ENCODE data around the gene RASGRP2.

Gene RASGRP2

DNA sequence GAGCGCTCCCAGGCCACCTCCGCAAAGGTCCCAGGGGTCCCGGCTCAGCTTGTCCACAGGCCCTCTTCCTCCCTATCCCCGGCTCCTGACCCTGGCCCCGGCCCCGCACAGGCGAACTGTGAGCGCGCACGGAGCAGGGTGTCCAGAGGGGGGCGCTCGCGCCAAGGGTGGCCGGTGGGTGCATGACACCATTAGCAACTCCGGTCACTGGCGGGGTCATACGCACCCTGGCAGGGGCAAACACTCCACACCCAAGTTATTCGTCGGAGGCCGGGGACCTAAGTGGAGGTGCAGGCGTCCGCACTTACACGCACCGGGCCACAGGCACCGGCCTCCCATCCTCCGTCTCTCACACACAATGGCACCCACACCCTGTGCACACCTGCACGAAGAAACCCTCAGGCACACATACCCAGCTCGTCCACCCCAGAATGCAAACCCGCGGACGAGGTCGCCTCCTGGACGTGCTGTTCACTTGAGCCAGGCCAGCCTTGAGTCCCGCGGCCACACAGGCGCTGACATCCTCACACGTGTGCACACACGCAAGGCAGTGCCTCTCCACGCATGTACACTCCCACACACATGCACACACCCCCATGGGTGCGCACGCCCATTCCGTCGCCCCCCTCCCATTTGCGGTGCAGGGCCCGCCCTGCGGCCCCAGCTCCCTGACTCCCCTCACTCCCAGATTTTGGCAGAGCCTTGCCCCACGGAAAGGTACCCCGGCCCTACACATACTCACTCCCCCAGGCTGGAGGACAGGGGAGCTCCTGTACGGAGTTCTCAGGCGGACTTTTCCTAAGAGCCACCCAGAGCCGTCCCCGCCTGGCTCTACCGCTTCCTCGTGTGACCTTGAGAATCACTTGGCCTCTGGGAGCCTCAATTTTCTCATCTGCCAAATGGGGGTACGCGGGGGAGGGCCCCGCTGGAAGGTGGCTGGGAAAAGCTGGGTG lies at the start of gene RASGRP2:
TSS of gene RASGRP2 (minus strand) at position 552 of the 953 bp plus-strand sequence. CDS start 1,276 bp downstream, outside the sequence.
- ATAC-seq = peak; percentile 44 to 48

DNA sequence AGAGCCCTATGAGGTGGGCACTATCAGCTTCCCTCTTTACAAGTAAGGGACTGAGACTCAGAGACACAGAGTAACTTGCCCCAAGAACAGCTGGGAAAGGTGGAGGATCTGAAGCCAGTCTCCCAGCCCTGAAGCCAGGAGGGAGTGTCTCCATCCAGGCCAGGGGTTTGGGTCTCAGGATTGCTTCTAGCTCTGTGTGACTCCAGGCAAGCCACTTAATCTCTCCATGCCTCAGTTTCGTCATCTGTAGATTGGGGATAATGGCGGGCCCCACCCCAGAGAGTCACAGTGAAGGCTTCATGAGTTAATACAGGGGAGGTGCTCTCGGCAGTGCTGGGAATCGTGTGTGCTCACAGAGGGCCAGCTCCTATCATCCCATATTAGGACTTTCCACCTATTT lies 48.5 kb upstream of the RASGRP2 start:
- ATAC-seq = no peak

- no peak for ATAC-seq
Observed at GRCh38 chr11:64791781-64792291, 47.9 kb upstream of the RASGRP2 start.

DNA sequence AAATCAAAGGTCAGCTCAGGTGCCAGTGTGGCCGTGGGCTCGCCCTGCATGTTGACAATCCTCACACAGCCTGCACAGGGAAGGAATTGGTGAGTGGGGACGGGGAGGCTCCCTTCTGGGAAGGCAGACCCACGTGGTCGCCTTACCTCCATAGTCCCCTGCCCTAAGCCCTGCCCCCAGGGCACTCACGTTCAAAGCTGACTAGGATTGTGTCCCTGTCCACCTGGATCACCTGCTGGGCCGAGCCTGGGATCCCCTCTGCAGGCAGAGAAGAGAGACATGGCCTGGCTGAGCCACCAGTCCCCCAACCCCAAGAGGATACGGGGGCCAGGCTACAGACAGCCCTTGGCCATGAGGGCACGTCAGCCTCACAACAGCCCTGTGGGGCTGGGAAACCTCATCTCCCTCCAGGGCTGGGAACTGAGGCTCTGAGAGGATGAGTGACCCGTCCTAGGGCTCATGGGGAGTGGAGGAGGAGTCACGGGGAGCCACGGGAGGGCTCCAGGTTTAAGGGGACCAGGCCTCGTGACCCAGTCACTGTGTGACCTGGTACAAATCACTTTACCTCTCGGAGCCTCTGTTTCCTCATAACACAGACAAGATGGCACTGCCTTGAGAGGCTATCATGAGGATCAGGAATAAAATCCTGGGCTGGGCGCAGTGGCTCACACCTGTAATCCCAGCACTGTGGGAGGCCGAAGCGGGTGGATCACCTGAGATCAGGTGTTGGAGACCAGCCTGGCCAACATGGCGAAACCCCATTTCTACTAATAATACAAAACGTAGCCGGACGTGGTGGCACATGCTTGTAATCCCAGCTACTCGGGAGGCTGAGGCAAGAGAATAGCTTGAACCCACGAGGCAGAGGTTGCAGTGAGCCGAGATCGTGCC lies 46.5 kb upstream of the RASGRP2 start:
- ATAC-seq = no peak

DNA sequence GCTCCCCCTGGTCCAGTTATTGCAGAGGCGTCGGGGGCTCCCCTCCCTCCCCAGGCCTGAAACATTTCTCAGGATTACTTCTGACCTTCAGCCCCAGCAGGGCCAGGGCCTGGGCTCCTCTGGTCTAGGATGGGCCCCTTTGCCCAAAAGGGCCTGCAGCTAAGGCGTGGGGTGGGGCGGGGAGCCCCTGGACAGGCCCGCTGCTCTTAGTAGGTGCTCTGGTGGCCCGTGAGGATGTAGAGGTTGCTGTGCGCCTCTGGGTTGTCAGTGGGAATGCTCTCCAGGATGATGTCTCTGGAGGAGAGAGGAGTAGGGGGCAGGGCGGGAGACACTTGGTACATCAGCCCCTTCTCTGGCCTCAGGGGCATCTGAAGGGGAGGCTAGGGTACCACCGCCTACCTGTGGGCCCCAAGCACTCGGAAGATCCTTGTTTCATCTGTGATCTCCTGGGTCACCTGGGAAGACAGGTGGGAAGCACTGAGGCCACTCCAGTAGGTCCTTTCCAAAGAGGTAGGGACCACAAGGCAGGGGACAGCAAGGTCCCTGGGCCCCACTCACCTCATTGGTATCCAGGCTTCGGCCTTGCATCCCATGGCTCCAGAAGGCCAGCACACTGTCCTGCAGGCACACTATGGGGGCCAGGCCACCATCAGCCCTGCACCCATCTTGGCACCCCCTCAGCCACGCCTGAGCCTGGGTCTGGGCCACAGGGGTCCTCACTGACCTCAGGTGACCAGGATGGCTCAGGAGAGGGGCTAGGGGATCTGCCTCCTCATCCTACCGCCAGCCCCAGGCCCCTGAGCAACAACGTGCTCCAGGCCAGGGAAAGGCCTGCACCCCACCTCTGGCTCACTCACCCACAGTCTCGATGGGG lies 45.6 kb upstream of the RASGRP2 start:
- no peak for ATAC-seq

DNA sequence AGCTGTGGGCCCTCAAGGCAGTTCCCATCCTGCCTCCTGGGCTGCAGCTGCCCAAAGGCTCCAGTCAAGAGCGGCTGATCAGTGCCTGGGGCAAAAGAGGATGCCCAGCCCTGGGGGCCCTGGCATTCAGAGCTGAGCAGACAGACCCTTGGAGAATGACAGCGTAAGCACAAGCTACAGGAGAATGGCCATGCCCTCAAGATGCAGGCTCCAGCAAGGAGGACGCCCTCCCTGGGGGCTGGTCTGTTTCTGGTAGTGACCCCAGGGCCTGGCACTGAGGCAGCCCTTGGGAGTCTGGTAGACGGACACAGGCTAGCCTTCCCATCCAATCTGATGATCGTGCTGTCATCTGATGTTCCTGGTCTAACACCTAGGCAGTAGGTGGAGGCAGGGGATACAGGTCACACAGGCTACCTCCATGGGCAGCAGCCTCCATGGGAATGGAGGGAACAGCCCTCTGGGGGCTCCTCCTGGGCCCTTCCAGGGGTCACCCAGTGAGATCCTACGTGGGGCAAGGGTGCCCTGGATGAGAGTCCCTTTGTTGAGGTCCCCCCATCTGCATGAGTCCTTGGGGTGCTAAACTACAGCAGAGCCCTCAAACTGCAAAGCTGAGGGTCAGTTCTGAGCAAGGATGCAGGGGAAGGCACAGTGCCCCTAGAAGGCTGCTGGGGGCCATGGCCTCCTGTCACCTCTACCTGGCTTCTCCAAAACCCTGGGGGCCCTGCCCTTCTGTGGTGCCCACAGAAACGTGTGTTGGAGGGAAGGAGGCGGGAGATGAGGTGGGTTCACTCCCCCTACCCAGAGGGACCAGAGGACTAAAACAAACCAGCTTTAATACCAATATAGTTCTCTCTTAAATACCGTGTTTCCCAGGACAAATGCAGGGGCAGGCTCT lies 44.6 kb upstream of the RASGRP2 start:
- no peak for ATAC-seq

DNA sequence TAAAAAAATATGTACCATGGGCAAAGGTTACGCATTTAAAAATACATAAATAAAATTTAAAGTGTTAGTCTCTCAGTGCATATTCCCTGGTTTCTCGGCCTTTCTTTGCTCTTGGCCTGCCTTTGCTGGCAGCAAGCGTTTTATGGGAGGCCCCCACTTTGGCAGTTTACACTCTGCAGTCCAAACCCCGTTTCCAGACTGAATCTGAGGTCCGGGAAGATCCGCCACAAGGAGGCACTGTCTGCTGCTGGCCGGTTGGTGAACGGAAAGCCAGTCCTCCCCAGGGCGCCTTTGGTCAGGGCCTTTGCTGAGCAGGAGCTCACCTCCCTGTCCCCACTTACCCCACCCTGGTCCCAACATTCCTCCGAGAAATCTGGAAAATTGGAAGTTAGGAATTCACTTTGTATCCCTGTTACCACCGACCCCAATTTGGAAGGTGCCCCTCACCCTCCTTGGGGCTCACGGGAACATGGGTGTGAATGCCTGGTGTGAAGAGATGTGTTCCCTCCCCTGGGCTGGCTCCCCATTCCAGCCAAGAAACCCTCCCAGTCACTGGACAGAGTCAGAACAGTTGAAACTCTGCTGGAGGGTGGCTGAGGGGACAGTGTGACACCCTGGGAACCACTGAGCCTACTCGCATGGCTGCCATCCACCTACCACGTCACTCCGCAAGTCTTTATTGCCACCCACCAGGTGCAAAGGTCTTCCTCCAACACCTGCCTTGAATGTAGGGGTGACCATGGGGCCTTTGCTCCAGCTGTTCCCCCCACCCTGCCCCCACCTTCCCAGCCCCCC lies 43.8 kb upstream of the RASGRP2 start:
- ATAC-seq = peak in 1 of 2 donors; percentile 63

DNA sequence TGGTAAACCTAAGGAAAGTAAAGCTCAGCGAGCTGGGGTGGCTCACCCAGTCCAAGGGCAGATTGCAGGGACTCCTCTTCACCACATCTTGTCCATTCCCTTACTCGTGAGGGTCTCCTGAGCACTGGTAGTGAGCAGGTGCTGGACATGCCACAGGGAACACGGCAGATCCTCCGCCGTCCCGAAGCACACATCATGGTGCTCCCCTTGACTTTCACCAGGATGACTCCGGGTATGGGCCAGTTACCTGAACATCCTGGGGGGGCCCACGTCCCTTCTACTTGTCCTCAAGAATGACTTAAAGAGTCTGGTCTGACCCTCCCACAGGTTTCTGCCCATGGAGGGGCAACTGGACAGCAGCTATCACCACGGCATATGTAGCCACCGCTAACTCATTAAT lies 42.4 kb upstream of the RASGRP2 start:
- no peak for ATAC-seq

DNA sequence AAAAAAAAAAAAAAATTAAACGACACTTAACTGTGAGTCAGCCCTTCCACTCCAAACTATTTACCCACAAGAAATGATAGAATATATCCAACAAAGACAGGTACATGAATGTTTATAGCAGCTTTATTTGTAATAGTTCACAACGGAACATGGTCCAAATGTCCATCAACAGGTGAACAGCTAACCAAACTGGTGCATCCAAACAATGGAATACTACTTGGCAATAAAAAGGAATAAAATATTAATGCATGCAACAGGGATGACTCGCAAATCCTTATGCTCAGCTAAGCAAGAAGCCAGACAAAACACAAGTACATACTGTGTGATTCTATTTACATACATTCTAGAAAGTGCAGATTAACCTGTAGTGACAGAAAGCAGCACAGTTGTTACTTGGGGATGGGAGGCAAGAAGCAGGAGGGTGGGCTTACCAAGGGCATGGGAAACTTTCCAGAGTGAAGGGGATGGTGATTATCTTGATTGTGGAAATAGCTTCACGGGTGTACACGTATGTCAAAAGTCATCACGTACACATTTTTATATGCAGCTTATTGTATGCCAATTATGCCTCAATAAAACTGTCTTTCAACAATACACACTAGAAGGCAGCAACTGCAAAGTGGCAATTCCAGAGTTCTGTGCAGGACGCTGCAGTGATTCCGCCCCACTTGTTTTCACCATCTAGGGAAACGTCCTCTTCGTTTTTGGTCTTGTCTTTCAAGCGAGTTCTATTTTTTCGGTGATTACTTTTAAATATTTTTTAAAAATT lies 41.1 kb upstream of the RASGRP2 start:
- peak in 1 of 2 donors; percentile 27 for ATAC-seq

DNA sequence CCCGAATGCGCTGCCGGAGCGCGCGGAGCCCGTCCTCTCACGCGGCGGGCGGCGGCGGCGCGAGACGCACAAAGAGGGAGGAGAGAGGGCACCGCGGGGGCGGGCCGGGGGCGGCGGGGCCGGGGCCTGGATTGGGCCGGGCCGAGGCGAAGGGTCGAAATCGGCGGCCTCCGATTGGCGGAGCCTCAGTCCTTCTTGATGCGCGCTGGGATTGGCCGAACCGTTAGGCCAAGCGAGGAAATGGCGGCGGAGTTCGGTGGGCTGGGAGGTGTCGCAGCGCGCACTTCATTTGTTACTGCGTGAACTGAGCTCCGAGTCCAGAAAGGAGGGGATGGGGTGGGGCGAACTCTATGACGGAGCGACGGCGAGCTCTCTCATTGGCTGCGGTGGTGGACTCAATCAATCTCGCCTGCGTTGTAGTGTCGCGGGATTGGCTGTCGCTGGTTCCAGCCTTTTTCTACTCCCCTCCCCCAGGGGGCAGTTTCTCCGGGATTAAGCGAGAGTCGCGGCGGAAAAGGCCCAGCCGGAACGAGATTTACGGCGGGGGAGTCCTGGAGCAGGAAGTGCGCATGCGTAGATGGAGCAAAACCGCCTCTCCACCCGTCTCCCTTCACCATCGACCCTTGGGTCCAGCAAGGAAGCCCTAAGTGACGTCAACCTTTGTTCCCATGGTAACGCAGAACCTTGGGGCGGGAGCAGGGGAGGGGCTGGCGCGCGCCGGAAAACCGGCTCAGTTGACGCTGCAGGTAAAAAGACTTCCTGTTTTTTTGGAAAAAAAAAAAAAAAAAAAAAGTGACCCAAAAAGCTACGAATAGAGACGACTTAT lies 34.7 kb upstream of the RASGRP2 start, which contains the start of gene SF1:
TSS of gene SF1 (minus strand) at position 70 of the 826 bp plus-strand sequence. CDS start 150 bp downstream, outside the sequence.
- ATAC-seq = peak; percentile 89 to 92

- no peak for ATAC-seq
Observed at GRCh38 chr11:64778223-64778472, 34.2 kb upstream of the RASGRP2 start.

- peak in 1 of 2 donors; percentile 0 for ATAC-seq
Observed at GRCh38 chr11:64777449-64778222, 33.7 kb upstream of the RASGRP2 start.

GRCh38 chr11:64776875-64777274 lies 32.9 kb upstream of the RASGRP2 start:
- no peak for ATAC-seq

DNA sequence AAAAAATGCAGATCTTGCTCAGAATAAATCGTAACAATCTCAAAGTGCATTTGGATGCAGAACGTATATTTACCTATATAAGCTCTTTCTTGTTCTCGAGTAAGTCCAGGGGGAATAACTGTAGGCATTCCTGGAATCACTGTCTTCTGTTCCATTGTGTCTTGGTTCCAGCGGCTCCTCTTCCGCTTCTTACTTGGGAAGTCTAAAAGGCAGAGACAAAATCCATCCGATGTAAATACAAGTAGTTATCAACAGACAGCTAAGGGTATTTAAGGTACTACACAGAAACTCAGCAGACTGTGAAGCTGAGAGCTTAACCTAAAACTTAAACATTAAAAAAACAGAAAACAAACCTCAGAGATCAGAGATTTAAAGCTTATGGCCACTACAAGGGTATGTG lies 32.5 kb upstream of the RASGRP2 start:
- no peak for ATAC-seq

DNA sequence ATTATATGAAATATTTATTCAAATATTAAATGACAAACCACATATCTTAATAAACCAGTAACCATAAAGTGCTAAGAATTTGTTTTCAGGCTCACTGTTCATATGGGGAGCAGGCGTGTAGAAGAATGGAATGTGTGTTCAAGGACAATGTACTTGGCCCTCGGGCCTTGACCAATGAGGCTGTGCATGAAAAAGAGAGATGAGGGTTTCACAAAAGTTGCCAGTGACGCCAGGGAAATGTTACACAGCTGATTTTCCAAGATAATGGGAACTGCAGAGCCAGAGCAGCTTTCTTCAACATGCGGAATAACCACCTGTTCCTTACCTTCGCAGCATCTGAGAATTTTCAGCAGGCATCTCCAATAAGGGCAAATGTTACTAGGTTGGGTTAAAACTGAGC lies 30.2 kb upstream of the RASGRP2 start:
- no peak for ATAC-seq

DNA sequence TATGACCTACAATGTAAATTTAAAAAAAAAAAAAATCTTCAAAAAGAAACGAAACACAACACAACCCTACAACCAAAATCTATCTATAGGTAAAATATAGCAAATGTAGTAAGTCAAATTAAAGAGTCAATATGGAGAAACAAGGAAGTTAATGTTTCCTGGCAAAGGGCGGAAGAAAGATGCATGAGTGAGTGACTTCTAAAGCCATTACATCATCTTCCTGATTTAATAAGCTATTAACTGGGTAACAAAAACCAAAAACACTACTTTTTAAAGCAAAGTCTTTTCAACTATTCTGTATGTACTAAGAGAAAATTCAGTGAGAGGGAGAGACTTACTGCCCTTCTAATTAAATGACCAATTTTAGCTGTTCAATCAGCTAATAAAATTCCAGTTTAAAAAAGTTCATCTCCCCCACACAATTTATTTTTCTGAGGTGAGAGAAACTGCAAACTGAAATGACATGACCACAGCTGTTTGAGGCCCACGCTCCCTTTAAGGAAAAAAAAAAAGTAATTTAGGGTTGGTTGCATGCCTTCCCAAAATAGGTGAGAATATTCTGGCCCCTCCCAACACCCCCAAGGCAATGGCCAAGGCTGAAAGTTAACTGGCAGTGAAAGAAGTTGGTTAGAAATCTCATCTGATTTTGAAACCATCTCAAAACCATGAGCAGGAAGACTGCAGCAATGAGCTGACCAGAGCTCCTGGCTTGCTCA lies 28.5 kb upstream of the RASGRP2 start:
- ATAC-seq = no peak

GRCh38 chr11:64771861-64772260 lies 27.9 kb upstream of the RASGRP2 start:
- no peak for ATAC-seq

Measured in activated CD4-positive, CD25-positive, alpha-beta regulatory T cell treated with anti-CD3 and anti-CD28 coated beads, Interleukin-2, amount 50 U/mL, for 24 hours (primary cell).